Endothelial cell (in vitro differentiated cells): Measurements from ENCODE around the gene AUTS2. TPM values are rescaled to one million over a fixed set of nuclear protein-coding genes. Genes with fewer than 3 reads are reported as not detected.

Experiments used
- DNase-seq: peaks from one replicate; pipeline ENCODE4 v3.0.0; 2021; ENCODE audit warnings: low spot score
- H3K27ac Mint-ChIP-seq: one replicate; pipeline ENCODE4 v1.8.0; 2021; ENCODE audit warnings: mixed read lengths, inconsistent platforms; ENCODE audit not compliant: unreplicated experiment
- H3K27me3 Mint-ChIP-seq: one replicate; pipeline ENCODE4 v1.8.0; 2021; ENCODE audit warnings: mild to moderate bottlenecking, moderate library complexity, mixed read lengths, inconsistent platforms; ENCODE audit not compliant: unreplicated experiment
- H3K36me3 Mint-ChIP-seq: one replicate; pipeline ENCODE4 v1.8.0; 2021; ENCODE audit warnings: mild to moderate bottlenecking, low read depth, mixed read lengths, inconsistent platforms; ENCODE audit not compliant: unreplicated experiment
- H3K4me1 Mint-ChIP-seq: one replicate; pipeline ENCODE4 v1.8.0; 2021; ENCODE audit warnings: mild to moderate bottlenecking, mixed read lengths, inconsistent platforms; ENCODE audit not compliant: unreplicated experiment
- H3K4me3 Mint-ChIP-seq: one replicate; pipeline ENCODE4 v1.8.0; 2021; ENCODE audit warnings: mild to moderate bottlenecking, mixed read lengths, inconsistent platforms; ENCODE audit not compliant: unreplicated experiment
- H3K9me3 Mint-ChIP-seq: one replicate; pipeline ENCODE4 v1.8.0; 2021; ENCODE audit warnings: mixed read lengths, inconsistent platforms; ENCODE audit not compliant: unreplicated experiment
- total RNA-seq: library from RNA; stranded (reverse); fragmentation: NEBNext Ultra II Directional; extraction: Animal tissue kit (Norgen Biotek cat#: 25700); gene quantifications from one replicate; pipeline ENCODE4 v1.2.1, GENCODE V29; 2021; ENCODE audit not compliant: unreplicated experiment
- TF ChIP-seq, protein P1 (sequence below): fragments of 200-600 bp; sonication (generic); IDR thresholded peaks from one replicate; pipeline ENCODE4 v1.5.0; 2021; ENCODE audit warnings: antibody characterized with exemption; ENCODE audit not compliant: unreplicated experiment

Gene AUTS2
- total RNA-seq, 1 donor from 2014 or later, result 103 TPM

DNA sequence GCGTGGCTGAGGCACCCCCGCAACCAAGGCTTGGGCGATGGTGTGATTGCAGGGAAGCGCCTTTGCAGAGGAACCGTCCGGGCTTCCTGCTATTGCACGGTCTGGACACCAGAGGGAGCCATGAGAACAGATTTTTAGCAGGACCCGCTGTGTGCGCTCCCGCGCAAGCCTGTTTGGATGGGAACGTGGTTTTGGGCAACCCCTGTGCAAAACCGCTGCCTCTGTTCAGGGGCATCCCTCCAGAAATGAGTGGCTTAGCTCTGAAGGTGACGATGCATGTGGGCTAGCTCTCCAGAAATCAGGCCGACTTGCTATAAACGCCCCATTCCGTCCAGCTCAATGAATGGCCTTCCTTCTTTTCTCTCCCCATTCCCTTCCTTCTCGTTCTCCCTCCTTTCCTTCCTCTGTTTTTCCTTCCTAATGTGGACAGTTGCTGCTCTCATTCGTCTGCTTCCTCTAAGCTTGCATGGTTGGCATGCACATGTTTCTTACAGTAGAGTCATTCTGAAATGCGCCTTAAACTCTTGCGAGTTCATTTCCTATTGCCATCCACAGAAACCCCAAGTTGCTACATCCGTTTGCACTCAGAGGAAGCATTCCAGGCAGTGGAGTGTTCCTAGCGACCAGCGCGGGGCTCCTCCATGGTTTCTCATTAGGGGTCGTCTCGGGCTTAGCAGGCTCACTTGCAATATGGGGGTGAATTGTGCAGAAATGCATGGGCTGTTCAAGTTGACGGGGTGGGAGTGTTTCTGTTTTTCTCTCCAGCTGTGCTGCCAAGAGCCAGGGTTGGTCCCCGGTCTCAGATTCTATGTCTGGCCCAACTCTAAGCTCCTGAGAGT, 1231.2 kb downstream of the AUTS2 start:
- DNase-seq, result peak; percentile 68
- peaks cover 5% of the 10 kb centered on the region for H3K4me1 Mint-ChIP-seq
- TF ChIP-seq, protein P1, sequence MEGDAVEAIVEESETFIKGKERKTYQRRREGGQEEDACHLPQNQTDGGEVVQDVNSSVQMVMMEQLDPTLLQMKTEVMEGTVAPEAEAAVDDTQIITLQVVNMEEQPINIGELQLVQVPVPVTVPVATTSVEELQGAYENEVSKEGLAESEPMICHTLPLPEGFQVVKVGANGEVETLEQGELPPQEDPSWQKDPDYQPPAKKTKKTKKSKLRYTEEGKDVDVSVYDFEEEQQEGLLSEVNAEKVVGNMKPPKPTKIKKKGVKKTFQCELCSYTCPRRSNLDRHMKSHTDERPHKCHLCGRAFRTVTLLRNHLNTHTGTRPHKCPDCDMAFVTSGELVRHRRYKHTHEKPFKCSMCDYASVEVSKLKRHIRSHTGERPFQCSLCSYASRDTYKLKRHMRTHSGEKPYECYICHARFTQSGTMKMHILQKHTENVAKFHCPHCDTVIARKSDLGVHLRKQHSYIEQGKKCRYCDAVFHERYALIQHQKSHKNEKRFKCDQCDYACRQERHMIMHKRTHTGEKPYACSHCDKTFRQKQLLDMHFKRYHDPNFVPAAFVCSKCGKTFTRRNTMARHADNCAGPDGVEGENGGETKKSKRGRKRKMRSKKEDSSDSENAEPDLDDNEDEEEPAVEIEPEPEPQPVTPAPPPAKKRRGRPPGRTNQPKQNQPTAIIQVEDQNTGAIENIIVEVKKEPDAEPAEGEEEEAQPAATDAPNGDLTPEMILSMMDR, result peak; percentile 93
- no peaks in the 10 kb centered on the region for H3K27me3 Mint-ChIP-seq
- H3K4me3 Mint-ChIP-seq, result peak overlapping the region; percentile 2
- H3K9me3 Mint-ChIP-seq, result no peaks in the 10 kb centered on the region
- H3K27ac Mint-ChIP-seq, result no peak overlapping the region
- no peaks in the 10 kb centered on the region for H3K36me3 Mint-ChIP-seq

DNA sequence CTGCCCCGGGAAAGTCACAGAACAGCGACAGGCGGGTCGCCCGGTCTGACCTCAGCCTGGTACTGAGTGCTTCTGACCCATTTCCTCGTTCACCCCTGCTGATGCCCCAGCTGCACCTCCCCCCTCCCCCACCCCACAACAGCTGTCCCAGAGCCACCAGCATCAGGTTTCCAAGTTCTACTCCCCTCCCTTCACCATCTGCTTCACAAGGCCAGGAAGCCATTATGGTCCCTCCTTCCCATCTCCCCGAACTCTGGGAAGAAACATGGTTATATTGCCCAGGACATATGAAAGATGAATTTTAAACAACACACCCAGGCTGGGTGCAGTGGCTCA, 1231.8 kb downstream of the AUTS2 start:
- peaks cover 5% of the 10 kb centered on the region for H3K9me3 Mint-ChIP-seq
- DNase-seq, result no peak
- TF ChIP-seq, protein P1, result no peak
- H3K4me1 Mint-ChIP-seq, result peaks cover 5% of the 10 kb centered on the region
- H3K4me3 Mint-ChIP-seq, result no peak overlapping the region
- no peaks in the 10 kb centered on the region for H3K27me3 Mint-ChIP-seq
- no peaks in the 10 kb centered on the region for H3K36me3 Mint-ChIP-seq
- no peak overlapping the region for H3K27ac Mint-ChIP-seq

DNA sequence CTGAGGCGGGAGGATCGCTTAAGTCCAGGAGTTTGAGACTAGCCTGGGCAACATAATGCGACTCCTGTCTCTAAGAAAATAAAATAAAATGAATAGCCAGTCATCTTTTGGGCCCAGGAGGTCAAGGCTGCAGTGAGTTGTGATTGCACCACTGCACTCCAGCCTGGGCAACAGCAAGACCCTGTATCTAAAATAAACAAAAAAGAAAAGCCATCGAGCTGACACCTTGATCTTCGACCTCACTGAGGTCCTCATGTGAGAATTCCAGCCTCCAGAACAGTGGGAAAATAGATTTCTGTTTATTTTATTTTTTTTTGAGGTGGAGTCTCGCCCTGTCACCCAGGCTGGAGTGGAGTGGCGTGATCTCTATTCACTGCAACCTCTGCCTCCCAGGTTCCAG, 1232.2 kb downstream of the AUTS2 start:
- Mint-ChIP-seq H3K4me1 (peaks cover 5% of the 10 kb centered on the region), H3K27ac (no peak overlapping the region), H3K4me3 (no peak overlapping the region), H3K27me3 (no peaks in the 10 kb centered on the region), H3K9me3 (peaks cover 9% of the 10 kb centered on the region), H3K36me3 (no peaks in the 10 kb centered on the region)
- TF ChIP-seq, protein P1, result no peak
- no peak for DNase-seq

DNA sequence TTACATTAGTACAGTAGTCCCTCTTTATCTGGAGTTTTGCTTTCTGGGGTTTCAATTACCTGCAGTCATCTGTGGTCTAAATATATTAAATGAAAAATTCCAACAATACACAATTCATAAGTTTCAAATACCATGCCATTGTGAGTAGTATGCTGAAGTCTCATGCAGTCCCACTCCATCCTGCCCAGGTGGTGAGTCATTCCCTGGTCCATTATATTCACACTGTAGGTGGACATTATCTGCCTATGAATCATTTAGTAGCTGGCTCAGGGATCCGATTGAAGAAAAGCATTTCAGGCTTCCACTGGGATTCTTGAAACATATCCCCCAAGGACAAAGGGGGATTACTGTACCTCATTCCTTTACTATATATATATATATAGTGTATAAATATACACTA, 1235.5 kb downstream of the AUTS2 start:
- no peaks in the 10 kb centered on the region for H3K36me3 Mint-ChIP-seq
- no peak overlapping the region for H3K27ac Mint-ChIP-seq

DNA sequence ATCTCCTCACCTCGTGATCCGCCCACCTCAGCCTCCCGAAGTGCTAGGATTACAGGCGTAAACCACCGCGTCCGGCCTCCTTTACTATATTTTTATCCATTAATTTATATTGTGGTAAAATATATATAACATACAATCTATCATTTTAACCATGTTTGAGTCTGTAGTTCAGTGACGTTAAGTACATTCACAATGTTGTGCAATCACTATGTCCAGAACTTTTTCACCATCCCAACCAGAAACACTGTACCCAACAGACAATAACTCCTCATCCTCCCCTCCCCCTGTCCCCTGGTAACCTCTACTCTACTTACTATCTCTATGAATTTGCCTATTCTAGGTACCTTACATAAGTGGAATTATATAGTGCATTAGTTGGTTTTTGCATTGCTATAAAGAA, 1236.1 kb downstream of the AUTS2 start:
- TF ChIP-seq, protein P1, result no peak
- Mint-ChIP-seq H3K27me3 (no peaks in the 10 kb centered on the region), H3K9me3 (peaks cover 19% of the 10 kb centered on the region), H3K27ac (no peak overlapping the region), H3K4me1 (peaks cover 2% of the 10 kb centered on the region), H3K36me3 (no peaks in the 10 kb centered on the region), H3K4me3 (no peak overlapping the region)
- DNase-seq, result no peak

More for the DNA sequence above, 1235.5 kb downstream of the AUTS2 start:
- no peaks in the 10 kb centered on the region for H3K27me3 Mint-ChIP-seq
- H3K4me1 Mint-ChIP-seq, result peaks cover 5% of the 10 kb centered on the region
- TF ChIP-seq, protein P1, result no peak
- H3K9me3 Mint-ChIP-seq, result peaks cover 19% of the 10 kb centered on the region
- no peak overlapping the region for H3K4me3 Mint-ChIP-seq
- DNase-seq, result no peak
